HepG2 (cell line): ENCODE results near the gene BCL11B. TPM values are rescaled to one million over a fixed set of nuclear protein-coding genes. Genes with fewer than 3 reads are reported as not detected.

ENCODE experiments used
- ATAC-seq: fragments of 200-7000 bp; cut with Tn5 transposase; 3 replicates; pipeline ENCODE4 v1.9.1; 2020; ENCODE audit warnings: mild to moderate bottlenecking, moderate library complexity
- BruUV-seq: library from RNA; stranded (reverse); fragments of 400-500 nt; replicated peaks from 2 replicates; lab custom pipeline; 2021; lab: Mats Ljungman, UMichigan
- CTCF ChIA-PET: fragments of 300-600 bp; formaldehyde crosslinking; extraction: SDS; loops from one replicate; lab custom pipeline; 2021; ENCODE audit warnings: low total read pairs, inconsistent platforms, low intra/inter-chr PET ratio; lab: Yijun Ruan, JAX
- POLR2A ChIA-PET: fragments of 350-600 bp; sonication (Branson Sonifier 250); formaldehyde crosslinking; loops from one replicate; lab custom pipeline; 2020; ENCODE audit warnings: antibody characterized with exemption, inconsistent platforms; lab: Yijun Ruan, JAX
- DNase-seq: peaks from one replicate; pipeline ENCODE4 v3.0.0-alpha.2; 2015; ENCODE audit warnings: low spot score
- FAIRE-seq: peaks from 3 replicates; lab custom pipeline; 2011; peaks lifted over from hg19 to GRCh38; lab: Jason Lieb, UNC
- H2AFZ ChIP-seq: one replicate; pipeline ENCODE4 v1.6.1; 2011; ENCODE audit warnings: low read length, inconsistent platforms
- H3K27ac ChIP-seq: fragments of 300-600 bp; 3 replicates; pipeline ENCODE4 v1.8.0; 2011; ENCODE audit warnings: mixed run types, mild to moderate bottlenecking, mixed read lengths, low read length, inconsistent platforms; ENCODE audit not compliant: insufficient read depth; ENCODE audit errors: extremely low read length
- H3K27me3 ChIP-seq, 2 experiments: fragments of 200-600 bp in 1 of 2; 2 replicates in 1 of 2; 3 replicates in 1 of 2; pipeline versions ENCODE4 v1.6.0 to v1.8.0; 2011; ENCODE audit warnings: low read length in 2 of 2, mild to moderate bottlenecking in 2 of 2, moderate library complexity in 2 of 2, inconsistent platforms in 1 of 2; ENCODE audit not compliant: insufficient read depth in 2 of 2, control insufficient read depth in 1 of 2
- H3K36me3 ChIP-seq, 2 experiments: fragments of 200-600 bp in 1 of 2; replicated peaks in 1 of 2; 2 replicates in 1 of 2; 3 replicates in 1 of 2; pipeline versions ENCODE4 v1.5.1 to v1.8.0; 2011; ENCODE audit warnings: low read length in 2 of 2, inconsistent platforms in 1 of 2; ENCODE audit not compliant: insufficient read depth in 2 of 2, control insufficient read depth in 1 of 2
- H3K4me1 ChIP-seq: 2 replicates; pipeline ENCODE4 v1.5.1; 2012; ENCODE audit warnings: low read length, inconsistent platforms; ENCODE audit not compliant: insufficient read depth
- H3K4me2 ChIP-seq: 2 replicates; pipeline ENCODE4 v1.6.0; 2011; ENCODE audit warnings: low read depth, low read length, inconsistent platforms
- H3K4me3 ChIP-seq, 3 experiments: fragments of 200-600 bp in 1 of 3; sonication (generic), shearing (Covaris generic) in 1 of 3; replicated peaks in 1 of 3; 2 replicates each; pipeline ENCODE4 v1.5.1; 2011 to 2016; ENCODE audit warnings: low read length in 3 of 3, inconsistent platforms in 2 of 3, low read depth in 2 of 3, mild to moderate bottlenecking in 2 of 3, control low read depth in 1 of 3, mixed read lengths in 1 of 3; ENCODE audit not compliant: insufficient read depth in 1 of 3
- H3K79me2 ChIP-seq: one replicate; pipeline ENCODE4 v1.6.1; 2011; ENCODE audit warnings: low read length, inconsistent platforms; ENCODE audit not compliant: insufficient read depth
- H3K9ac ChIP-seq: 2 replicates; pipeline ENCODE4 v1.6.0; 2011; ENCODE audit warnings: mild to moderate bottlenecking, low read depth, low read length, inconsistent platforms; ENCODE audit not compliant: insufficient read depth
- H3K9me3 ChIP-seq: 2 replicates; pipeline ENCODE4 v1.5.1; 2012; ENCODE audit warnings: mild to moderate bottlenecking, low read length
- H4K20me1 ChIP-seq: 2 replicates; pipeline ENCODE4 v1.6.0; 2011; ENCODE audit warnings: inconsistent platforms, mild to moderate bottlenecking, low read length, moderate library complexity; ENCODE audit not compliant: insufficient read depth
- ATF7 ChIP-seq, 2 experiments: fragments of 450-650 bp in 1 of 2; sonication (generic) in 1 of 2; formaldehyde crosslinking in 1 of 2; IDR thresholded peaks; 2 replicates each; pipeline versions ENCODE4 v1.4.0 to v1.6.1; 2016 to 2020; ENCODE audit warnings: antibody characterized with exemption in 1 of 2, mild to moderate bottlenecking in 1 of 2, missing genetic modification reagents in 1 of 2
- CREM ChIP-seq, 2 experiments: sonication (generic) in 1 of 2; formaldehyde crosslinking in 1 of 2; IDR thresholded peaks; 2 replicates each; pipeline versions ENCODE4 v1.4.0 to v1.6.1; 2016 to 2020; ENCODE audit warnings: antibody characterized with exemption in 1 of 2, mild to moderate bottlenecking in 1 of 2, missing genetic modification reagents in 1 of 2
- EED ChIP-seq: sonication (generic); formaldehyde crosslinking; IDR thresholded peaks from 2 replicates; pipeline ENCODE4 v1.5.0; 2020; ENCODE audit warnings: mild to moderate bottlenecking, missing genetic modification reagents
- GMEB1 ChIP-seq: sonication (generic); formaldehyde crosslinking; IDR thresholded peaks from 2 replicates; pipeline ENCODE4 v1.5.1; 2020; ENCODE audit warnings: missing genetic modification reagents, mild to moderate bottlenecking, borderline replicate concordance
- KDM5B ChIP-seq: sonication (generic); formaldehyde crosslinking; IDR thresholded peaks from 2 replicates; pipeline ENCODE4 v1.4.0; 2020; ENCODE audit warnings: missing genetic modification reagents, mild to moderate bottlenecking, borderline replicate concordance
- MAZ ChIP-seq, 2 experiments: sonication (generic) in 1 of 2; formaldehyde crosslinking in 1 of 2; IDR thresholded peaks; 2 replicates each; pipeline versions ENCODE4 v1.5.0 to v1.6.1; 2012 to 2020; ENCODE audit warnings: low read depth in 2 of 2, mild to moderate bottlenecking in 2 of 2, borderline replicate concordance in 1 of 2, improper control_type of control experiment in 1 of 2, low read length in 1 of 2, missing genetic modification reagents in 1 of 2, moderate library complexity in 1 of 2
- NFKB2 ChIP-seq: sonication (generic); formaldehyde crosslinking; IDR thresholded peaks from 2 replicates; pipeline ENCODE4 v1.4.0; 2020; ENCODE audit warnings: missing genetic modification reagents, borderline replicate concordance
- PCBP1 ChIP-seq: fragments of 200-400 bp; formaldehyde crosslinking; IDR thresholded peaks from 2 replicates; pipeline ENCODE4 v1.6.1; 2017; ENCODE audit warnings: mild to moderate bottlenecking, low read depth, low read length, borderline replicate concordance
- PHB2 ChIP-seq: fragments of 450-650 bp; IDR thresholded peaks from 2 replicates; pipeline ENCODE4 v1.6.1; 2018; ENCODE audit not compliant: partially characterized antibody
- RFX5 ChIP-seq: IDR thresholded peaks from 2 replicates; pipeline ENCODE4 v1.6.1; 2011; ENCODE audit warnings: low read depth, low read length, improper control_type of control experiment
- TRIM24 ChIP-seq: sonication (generic); formaldehyde crosslinking; IDR thresholded peaks from 2 replicates; pipeline ENCODE4 v1.8.0; 2022; ENCODE audit warnings: mild to moderate bottlenecking, missing genetic modification reagents
- WIZ ChIP-seq: sonication (generic); formaldehyde crosslinking; IDR thresholded peaks from 2 replicates; pipeline ENCODE4 v1.5.1; 2020; ENCODE audit warnings: mild to moderate bottlenecking, missing genetic modification reagents
- ZBTB37 ChIP-seq: sonication (generic); formaldehyde crosslinking; IDR thresholded peaks from 2 replicates; pipeline ENCODE4 v1.4.0; 2020; ENCODE audit warnings: mild to moderate bottlenecking, missing genetic modification reagents
- ZNF282 ChIP-seq: fragments of 450-650 bp; IDR thresholded peaks from 2 replicates; pipeline ENCODE4 v1.6.1; 2018; ENCODE audit not compliant: partially characterized antibody
- ZNF33A ChIP-seq: sonication (generic); formaldehyde crosslinking; IDR thresholded peaks from 2 replicates; pipeline ENCODE4 v1.5.1; 2020; ENCODE audit warnings: missing genetic modification reagents, mild to moderate bottlenecking, moderate library complexity, borderline replicate concordance
- ZNF350 ChIP-seq: sonication (generic); formaldehyde crosslinking; IDR thresholded peaks from 2 replicates; pipeline ENCODE4 v1.4.0; 2020; ENCODE audit warnings: mild to moderate bottlenecking, low read depth, missing genetic modification reagents, borderline replicate concordance
- ZNF563 ChIP-seq: sonication (generic); formaldehyde crosslinking; IDR thresholded peaks from 2 replicates; pipeline ENCODE4 v1.8.0; 2022; ENCODE audit warnings: mild to moderate bottlenecking, moderate library complexity, missing genetic modification reagents
- ZNF567 ChIP-seq: sonication (generic); formaldehyde crosslinking; IDR thresholded peaks from 2 replicates; pipeline ENCODE4 v1.8.1; 2023; ENCODE audit warnings: mild to moderate bottlenecking, missing genetic modification reagents, borderline replicate concordance
- ZNF766 ChIP-seq: sonication (generic); formaldehyde crosslinking; IDR thresholded peaks from 2 replicates; pipeline ENCODE4 v1.5.0; 2020; ENCODE audit warnings: missing genetic modification reagents, borderline replicate concordance
- WGBS: methylation state at CpG from one replicate; pipeline ENCODE4 v1.1.6; 2017; ENCODE audit warnings: low lambda C conversion rate; 5-methylcytosine and 5-hydroxymethylcytosine counted together
- in situ Hi-C: cut with HindIII; loops from 2 replicates; pipeline ENCODE4 v1.10.0; 2017; ENCODE audit warnings: low pct_unique_long_range_greater_than_20kb; ENCODE audit not compliant: extremely low pct_ligation_motif_present
- intact Hi-C: fragments of 100-400 bp; cut with micrococcal nuclease; formaldehyde crosslinking; loops from one replicate; pipeline ENCODE4 v1.10.0; 2022; ENCODE audit not compliant: unreplicated experiment
- polyA plus RNA-seq, 8 experiments: library from polyadenylated mRNA; depleted of rRNA in 3 of 8; stranded (reverse) in 7 of 8; unstranded in 1 of 8; fragments of >200 nt; fragmentation: Illumina TruSeq in 4 of 8; extraction: Trizol in 4 of 8; gene quantifications; 2 replicates each; pipeline versions ENCODE4 v1.2.1 to v1.2.3, GENCODE V29; 2011 to 2016; ENCODE audit warnings: low read depth in 4 of 8, missing spikeins in 1 of 8, mixed read lengths in 1 of 8; ENCODE audit not compliant: insufficient read depth in 1 of 8
- total RNA-seq, 5 experiments: library from RNA; depleted of rRNA; stranded (reverse); fragments of >200 nt; fragmentation: Illumina TruSeq; extraction: Trizol; gene quantifications; 2 replicates each; pipeline ENCODE4 v1.2.3, GENCODE V29; 2016; ENCODE audit warnings: low read depth in 1 of 5

Gene BCL11B
- total and polyA plus RNA-seq, 2 of the 13 experiments (the other 11 are each of a cell fraction or from before 2014, with no cell fraction given): not detected

GRCh38 chr14:99264691-99265450, 7.1 kb downstream of the BCL11B start:
- FAIRE-seq: no peak
- no peak for ATAC-seq
- H3K4me3 ChIP-seq: no peak overlapping the region
- H3K27ac ChIP-seq: no peak overlapping the region
- WGBS: 33% methylated on average over 17 of the region's 17 CpGs
- H3K36me3 ChIP-seq: no peaks in the 10 kb centered on the region
- DNase-seq: no peak
- H2AFZ ChIP-seq: no peak overlapping the region
- H3K9ac ChIP-seq: no peak overlapping the region
- H4K20me1 ChIP-seq: no peaks in the 10 kb centered on the region
- no peaks in the 10 kb centered on the region for H3K9me3 ChIP-seq
- ChIA-PET CTCF (no interaction called here), POLR2A (interaction anchor here (0.6 kb wide), 1 partner anchor 10 kb away, joined by 4 read pairs; no protein-coding TSS in a partner anchor)
- no peaks in the 10 kb centered on the region for H3K4me1 ChIP-seq
- H3K79me2 ChIP-seq: no peaks in the 10 kb centered on the region
- peaks cover 10 to 84% of the 10 kb centered on the region in 2 experiments for H3K27me3 ChIP-seq
- no peak overlapping the region for H3K4me2 ChIP-seq
- intact Hi-C loops: loop anchor here (5.0 to 10.0 kb wide), 3 partner anchors 1128 to 1970 kb away; no protein-coding TSS in a partner anchor
- in situ Hi-C loops: loop anchor here (10.0 to 25.0 kb wide), 3 partner anchors 140 to 1278 kb away; no protein-coding TSS in a partner anchor
- BruUV-seq: no TSS peak
- TF ChIP-seq KDM5B (CRISPR knock-in tag) (no peak), MAZ (IDR thresholded peaks at IDR 0.05; ENCODE audit: borderline replicate concordance, low read depth, low read length) (no peak), MAZ (CRISPR knock-in tag; IDR thresholded peaks at IDR 0.05; ENCODE audit: low read depth) (no peak), ZNF282 (no peak), CREM (IDR thresholded peaks at IDR 0.05) (no peak), CREM (CRISPR knock-in tag; IDR thresholded peaks at IDR 0.05) (no peak), ZNF350 (CRISPR knock-in tag) (no peak), WIZ (no peak), ZBTB37 (no peak), PHB2 (no peak), NFKB2 (CRISPR knock-in tag) (no peak), RFX5 (no peak), TRIM24 (CRISPR knock-in tag) (no peak), ZNF33A (CRISPR knock-in tag) (no peak), ZNF766 (CRISPR knock-in tag) (no peak), GMEB1 (CRISPR knock-in tag) (no peak), ATF7 (IDR thresholded peaks at IDR 0.05) (no peak), ATF7 (CRISPR knock-in tag; IDR thresholded peaks at IDR 0.05) (no peak), EED (no peak), PCBP1 (no peak), ZNF567 (no peak), ZNF563 (CRISPR knock-in tag) (no peak)
